NT2/D1 (cell line): ENCODE data around the gene PGBD5.

ENCODE experiments used
- DNase-seq: peaks from one replicate; pipeline ENCODE4 v3.0.0-alpha.2; 2011; ENCODE audit warnings: low read depth, low spot score
- H3K27me3 ChIP-seq: 2 replicates; pipeline ENCODE4 v1.6.0; 2011; ENCODE audit warnings: mild to moderate bottlenecking; ENCODE audit not compliant: insufficient read length, insufficient read depth
- H3K36me3 ChIP-seq: 2 replicates; pipeline ENCODE4 v1.6.1; 2011; ENCODE audit warnings: mild to moderate bottlenecking, low read length, mixed read lengths; ENCODE audit not compliant: insufficient read depth, insufficient read length
- H3K4me1 ChIP-seq: 2 replicates; pipeline ENCODE4 v1.5.1; 2011; ENCODE audit not compliant: insufficient read depth, insufficient read length
- H3K4me3 ChIP-seq: 2 replicates; pipeline ENCODE4 v1.5.1; 2011; ENCODE audit warnings: low read depth; ENCODE audit not compliant: insufficient read length
- H3K9ac ChIP-seq: 2 replicates; pipeline ENCODE4 v1.6.0; 2011; ENCODE audit warnings: low read depth; ENCODE audit not compliant: insufficient read length
- H3K9me3 ChIP-seq: 2 replicates; pipeline ENCODE4 v1.5.1; 2011; ENCODE audit warnings: mild to moderate bottlenecking, low read length; ENCODE audit not compliant: insufficient read depth
- SUZ12 ChIP-seq: IDR thresholded peaks from 2 replicates; pipeline ENCODE4 v1.6.1; 2011; ENCODE audit not compliant: insufficient read length, insufficient read depth; ENCODE audit errors: extremely low read depth
- YY1 ChIP-seq: IDR thresholded peaks from 2 replicates; pipeline ENCODE4 v1.6.1; 2011; ENCODE audit not compliant: insufficient read length, insufficient read depth
- ZNF274 ChIP-seq: IDR thresholded peaks from 2 replicates; pipeline ENCODE4 v1.6.1; 2011; ENCODE audit warnings: mild to moderate bottlenecking, low read depth, low read length

PGBD5 gene

DNA sequence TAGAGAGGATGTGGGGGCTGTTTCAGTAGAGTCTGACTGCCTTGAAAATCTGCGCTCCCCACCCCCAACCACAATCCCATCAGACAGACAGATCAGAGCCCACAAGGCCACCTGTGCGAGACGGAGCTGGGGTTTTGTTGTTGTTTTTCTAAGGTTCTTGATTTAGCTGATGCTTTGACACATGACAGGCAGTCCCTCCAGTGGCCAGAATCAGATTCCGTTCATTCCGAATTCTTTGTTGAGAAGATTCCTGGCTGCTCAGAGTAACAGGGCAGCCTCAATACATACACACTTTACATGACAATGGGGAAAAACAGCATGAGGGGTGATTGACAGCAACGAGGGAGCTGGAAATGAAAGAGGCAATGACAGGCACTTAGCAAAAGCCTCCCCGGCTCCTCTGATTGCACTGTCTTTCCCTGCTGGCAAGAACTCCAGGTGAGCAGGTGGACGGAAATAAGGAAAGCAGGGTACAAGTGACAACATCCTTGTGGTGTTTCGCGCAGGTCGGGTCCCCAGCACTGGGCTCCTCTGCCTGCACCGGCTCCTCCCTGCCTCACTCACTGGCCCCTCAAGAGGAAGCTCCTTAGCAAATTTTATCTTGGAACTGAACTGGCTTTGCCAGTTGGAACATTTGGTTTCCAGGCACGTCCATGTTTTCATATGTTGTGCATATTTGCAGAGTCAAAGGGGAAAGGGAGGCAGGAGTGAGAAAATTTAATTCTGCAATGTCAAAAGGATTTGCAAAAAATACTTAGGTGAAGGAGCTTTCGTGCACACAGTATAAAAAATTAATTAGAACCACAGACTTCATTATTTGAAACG is 148.7 kb downstream of the PGBD5 start:
- no peaks in the 10 kb centered on the region for H3K27me3 ChIP-seq
- H3K4me3 ChIP-seq = no peak overlapping the region
- H3K9ac ChIP-seq = no peak overlapping the region
- DNase-seq = peak; percentile 98
- no peaks in the 10 kb centered on the region for H3K9me3 ChIP-seq
- peaks cover 59% of the 10 kb centered on the region for H3K36me3 ChIP-seq
- peaks cover 9% of the 10 kb centered on the region for H3K4me1 ChIP-seq
- TF ChIP-seq SUZ12 (no peak), ZNF274 (no peak), YY1 (no peak)

GRCh38 chr1:230276401-230276800 is 149.7 kb downstream of the PGBD5 start:
- Histone ChIP-seq H3K4me3 (no peak overlapping the region), H3K9ac (no peak overlapping the region), H3K9me3 (no peaks in the 10 kb centered on the region), H3K36me3 (peaks cover 64% of the 10 kb centered on the region), H3K27me3 (no peaks in the 10 kb centered on the region), H3K4me1 (peaks cover 9% of the 10 kb centered on the region)
- no peak for TF ChIP-seq ZNF274
- TF ChIP-seq SUZ12 = no peak
- TF ChIP-seq YY1 = no peak
- no peak for DNase-seq

GRCh38 chr1:230274254-230274653 is 151.9 kb downstream of the PGBD5 start:
- TF ChIP-seq ZNF274 (no peak), YY1 (no peak), SUZ12 (no peak)
- Histone ChIP-seq H3K4me1 (peaks cover 6% of the 10 kb centered on the region), H3K9ac (no peak overlapping the region), H3K9me3 (no peaks in the 10 kb centered on the region), H3K27me3 (no peaks in the 10 kb centered on the region), H3K4me3 (no peak overlapping the region), H3K36me3 (peaks cover 57% of the 10 kb centered on the region)
- DNase-seq = no peak

- H3K4me3 ChIP-seq = no peak overlapping the region
- H3K9me3 ChIP-seq = no peaks in the 10 kb centered on the region
- H3K4me1 ChIP-seq = peaks cover 11% of the 10 kb centered on the region
- H3K27me3 ChIP-seq = no peaks in the 10 kb centered on the region
- TF ChIP-seq YY1 = no peak
- TF ChIP-seq ZNF274 = no peak
- TF ChIP-seq SUZ12 = no peak
- H3K9ac ChIP-seq = no peak overlapping the region
- DNase-seq = no peak
- peaks cover 54% of the 10 kb centered on the region for H3K36me3 ChIP-seq
Measured at GRCh38 chr1:230273141-230273710, 152.9 kb downstream of the PGBD5 start.

GRCh38 chr1:230272557-230272956 is 153.6 kb downstream of the PGBD5 start:
- Histone ChIP-seq H3K36me3 (peaks cover 59% of the 10 kb centered on the region), H3K9me3 (no peaks in the 10 kb centered on the region), H3K27me3 (no peaks in the 10 kb centered on the region), H3K4me3 (no peak overlapping the region), H3K4me1 (peaks cover 11% of the 10 kb centered on the region), H3K9ac (no peak overlapping the region)
- TF ChIP-seq SUZ12 (no peak), YY1 (no peak), ZNF274 (no peak)
- DNase-seq = no peak

- Histone ChIP-seq H3K4me3 (no peak overlapping the region), H3K27me3 (no peaks in the 10 kb centered on the region), H3K36me3 (peaks cover 65% of the 10 kb centered on the region), H3K9ac (no peak overlapping the region), H3K9me3 (no peaks in the 10 kb centered on the region), H3K4me1 (peaks cover 9% of the 10 kb centered on the region)
- DNase-seq = no peak
- TF ChIP-seq SUZ12 = no peak
- TF ChIP-seq ZNF274 = no peak
- no peak for TF ChIP-seq YY1
Measured at GRCh38 chr1:230271300-230272035, 154.7 kb downstream of the PGBD5 start.

DNA sequence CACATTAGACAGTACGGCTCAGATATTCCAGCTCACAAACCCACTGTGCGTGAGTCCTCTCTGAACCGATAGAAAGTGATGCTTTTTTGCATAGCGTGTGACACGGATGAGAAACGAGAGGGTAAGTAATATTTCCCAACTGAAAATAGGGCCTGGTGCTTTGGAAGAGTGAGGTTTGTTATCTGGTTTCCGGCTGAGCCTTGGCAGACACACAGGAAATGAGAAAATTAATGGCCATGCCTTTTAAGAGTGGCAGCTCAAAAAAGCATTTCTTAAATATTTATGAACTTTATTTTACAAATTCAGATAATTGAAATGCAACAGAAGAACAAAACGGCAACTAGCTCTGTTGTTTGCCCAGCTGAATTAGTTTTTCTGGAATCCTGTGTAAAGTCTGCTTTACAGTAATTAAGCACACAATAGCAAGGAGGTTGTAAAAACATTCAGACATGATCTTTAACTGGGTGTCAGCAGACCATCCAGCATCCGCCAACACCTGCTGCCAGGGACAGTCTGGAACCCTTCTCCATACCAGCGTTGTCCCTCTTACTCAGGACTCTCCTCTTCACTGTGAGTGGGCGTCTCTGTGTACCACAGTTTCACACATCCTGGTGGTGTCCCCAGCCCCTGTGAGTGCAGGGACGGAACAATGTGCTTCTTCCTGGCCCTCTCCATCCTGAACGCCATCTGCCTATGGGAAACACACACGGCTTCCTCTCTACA is 155.4 kb downstream of the PGBD5 start:
- Histone ChIP-seq H3K4me1 (peaks cover 7% of the 10 kb centered on the region), H3K36me3 (peaks cover 58% of the 10 kb centered on the region), H3K9ac (no peak overlapping the region)

More for the DNA sequence above, 155.4 kb downstream of the PGBD5 start:
- TF ChIP-seq ZNF274 (no peak), SUZ12 (no peak), YY1 (no peak)
- Histone ChIP-seq H3K9me3 (no peaks in the 10 kb centered on the region), H3K4me3 (no peak overlapping the region), H3K27me3 (no peaks in the 10 kb centered on the region)
- DNase-seq = no peak
